Activated CD4-positive, alpha-beta T cell treated with anti-CD3 and anti-CD28 coated beads, Interleukin-2, Interleukin-4, amounts not matched to agents 100 ng/mL and 50 ng/mL, durations not matched to agents 16 hours and 8 hours (primary cell): ENCODE results near the gene C1QTNF9B.

Experiments used
- DNase-seq: peaks from one replicate; pipeline ENCODE4 v3.0.0-alpha.2; 2020; ENCODE audit warnings: low spot score

Gene C1QTNF9B

DNA sequence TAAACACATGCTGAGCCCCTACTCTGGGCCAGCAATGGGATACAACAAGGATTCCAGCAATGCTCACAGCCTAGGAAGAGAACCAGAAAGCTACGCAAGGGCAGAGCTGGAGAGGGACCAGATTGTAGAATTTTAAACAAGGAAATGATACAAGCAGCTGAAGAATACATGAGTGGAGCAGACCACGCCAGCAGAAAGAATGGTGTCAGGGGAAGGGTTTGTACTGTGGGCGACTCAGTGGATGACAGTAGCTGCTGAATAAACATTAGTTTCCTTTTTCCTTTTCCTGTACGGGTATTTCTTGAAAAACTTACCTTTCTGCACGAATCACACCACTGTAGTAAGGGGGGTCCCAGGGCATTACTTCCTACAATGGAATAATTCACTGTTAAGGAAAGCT is 38.8 kb downstream of the C1QTNF9B start:
- DNase-seq = no peak

DNA sequence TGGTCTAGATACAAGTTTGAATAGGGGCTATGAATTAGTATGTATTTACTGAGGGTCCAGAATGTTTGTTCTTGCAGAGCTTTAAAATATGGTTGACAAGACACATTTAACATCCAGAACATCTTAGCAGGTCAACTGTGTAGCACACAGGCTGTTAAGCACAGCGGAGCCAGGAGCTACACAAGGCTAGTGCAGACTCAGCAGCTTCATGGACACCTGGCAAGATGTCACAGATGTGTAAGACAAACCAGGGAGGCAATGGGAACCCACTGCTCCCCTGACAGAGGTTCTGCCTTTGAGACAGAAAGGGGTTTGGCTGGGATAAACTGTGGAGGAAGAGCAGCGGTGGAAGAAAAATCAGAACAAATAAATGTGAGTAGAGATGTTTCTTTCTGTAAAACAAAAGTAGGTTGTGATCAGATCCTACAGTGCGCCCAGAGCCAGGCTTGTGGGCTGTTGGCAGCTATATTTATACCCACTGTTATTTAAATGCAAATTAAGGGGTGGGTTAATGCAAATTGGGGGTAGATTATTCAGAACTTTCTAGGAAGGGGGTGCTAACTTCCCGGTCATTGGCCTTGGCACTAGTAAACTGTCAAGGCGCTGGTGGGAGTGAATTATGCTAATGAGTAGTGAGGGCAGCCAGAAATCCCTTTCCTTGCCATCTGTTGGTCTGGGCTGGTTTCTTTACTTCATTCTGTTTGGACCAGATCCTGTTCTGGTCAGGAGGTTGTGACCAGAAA is 41.1 kb downstream of the C1QTNF9B start:
- no peak for DNase-seq

DNA sequence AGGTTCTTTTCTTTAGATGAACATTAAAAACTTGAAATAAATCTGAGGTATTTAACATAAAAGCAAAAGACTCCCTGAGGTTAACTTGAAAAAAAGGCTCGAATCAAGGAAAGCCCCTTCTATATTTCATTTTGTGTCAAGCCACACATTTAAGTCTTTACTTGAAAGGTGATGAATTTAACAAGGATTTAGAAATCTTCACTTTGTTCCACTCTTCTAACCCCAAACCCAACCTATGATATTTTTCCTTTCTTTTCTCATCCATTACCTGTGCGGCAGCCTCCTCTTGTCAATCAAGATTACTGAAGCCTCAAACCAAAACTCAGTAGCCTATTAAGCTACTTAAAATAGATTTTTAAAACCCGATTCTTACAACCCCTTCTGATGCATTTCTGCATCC is 41.9 kb downstream of the C1QTNF9B start:
- DNase-seq = no peak

DNA sequence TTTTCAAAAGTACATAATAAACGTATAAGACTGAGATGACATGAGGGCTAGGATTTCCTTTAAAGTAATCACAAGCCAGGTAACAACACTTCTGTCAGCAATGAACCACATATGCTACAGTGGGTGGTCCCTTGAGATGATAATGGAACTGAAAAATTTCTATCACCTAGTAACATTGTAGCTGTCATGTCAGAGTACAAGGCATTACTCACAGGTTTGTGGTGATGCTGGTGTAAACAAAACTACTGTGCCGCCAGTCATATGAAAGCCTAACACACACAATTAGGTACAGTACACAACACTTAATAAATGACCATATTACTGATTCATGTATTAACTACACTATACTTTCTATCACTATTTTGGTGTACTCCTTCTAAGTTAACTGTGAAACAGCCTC is 45.0 kb downstream of the C1QTNF9B start:
- DNase-seq = no peak

DNA sequence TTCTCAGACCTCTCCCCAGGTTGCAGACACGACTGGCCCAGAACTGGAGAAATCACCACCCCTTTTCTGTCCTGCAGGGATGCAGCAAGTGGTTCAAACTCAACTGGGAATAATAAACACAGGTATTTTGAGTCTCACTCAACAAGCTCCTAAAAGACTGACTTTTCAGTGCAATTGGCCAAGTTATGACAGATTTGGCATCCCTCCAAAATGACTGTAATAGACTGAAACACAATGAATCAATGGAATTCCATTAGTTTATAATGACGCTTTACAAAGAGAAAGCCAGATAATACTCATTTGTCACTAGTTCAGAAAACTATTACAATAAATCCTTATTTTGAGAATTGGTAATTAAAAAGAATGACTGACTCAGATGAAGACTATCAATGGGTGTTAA is 46.2 kb downstream of the C1QTNF9B start:
- DNase-seq = no peak

DNA sequence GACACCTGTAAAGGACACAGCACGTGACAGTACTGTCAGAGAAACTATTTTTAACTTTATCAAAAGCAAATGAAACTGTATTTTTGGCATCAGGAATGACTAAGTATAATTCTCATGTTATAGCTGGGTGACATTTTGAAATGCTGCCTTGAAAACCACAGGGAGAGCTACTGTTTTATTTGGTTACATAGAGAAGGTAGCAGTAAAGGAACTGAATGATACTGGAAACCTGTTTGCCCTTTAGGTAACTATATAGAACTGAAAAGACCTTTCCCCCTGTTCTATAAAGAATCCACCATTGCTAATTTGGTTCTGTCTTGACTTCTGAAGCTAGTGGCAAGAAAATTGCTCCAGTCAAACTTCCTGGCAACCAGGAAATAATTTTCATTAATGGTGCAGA is 47.2 kb downstream of the C1QTNF9B start:
- no peak for DNase-seq

DNA sequence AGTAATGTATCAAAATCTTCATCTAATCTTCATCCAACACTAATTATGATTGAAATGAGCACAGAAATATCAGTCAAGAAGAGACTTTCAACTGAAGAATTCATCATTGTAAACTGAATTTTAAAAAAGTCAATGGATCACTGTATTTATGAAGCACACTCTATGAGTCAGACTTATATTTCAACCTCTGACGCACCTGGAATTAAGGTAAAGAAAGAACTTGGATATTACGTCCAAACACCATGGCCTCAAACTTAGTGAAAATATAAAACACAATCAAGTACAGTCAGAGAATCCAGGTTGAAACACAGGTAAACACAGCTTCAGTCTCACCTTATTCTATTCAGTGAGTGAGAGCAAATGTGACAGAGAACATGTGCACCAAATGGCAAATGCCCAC is 47.6 kb downstream of the C1QTNF9B start:
- no peak for DNase-seq

DNA sequence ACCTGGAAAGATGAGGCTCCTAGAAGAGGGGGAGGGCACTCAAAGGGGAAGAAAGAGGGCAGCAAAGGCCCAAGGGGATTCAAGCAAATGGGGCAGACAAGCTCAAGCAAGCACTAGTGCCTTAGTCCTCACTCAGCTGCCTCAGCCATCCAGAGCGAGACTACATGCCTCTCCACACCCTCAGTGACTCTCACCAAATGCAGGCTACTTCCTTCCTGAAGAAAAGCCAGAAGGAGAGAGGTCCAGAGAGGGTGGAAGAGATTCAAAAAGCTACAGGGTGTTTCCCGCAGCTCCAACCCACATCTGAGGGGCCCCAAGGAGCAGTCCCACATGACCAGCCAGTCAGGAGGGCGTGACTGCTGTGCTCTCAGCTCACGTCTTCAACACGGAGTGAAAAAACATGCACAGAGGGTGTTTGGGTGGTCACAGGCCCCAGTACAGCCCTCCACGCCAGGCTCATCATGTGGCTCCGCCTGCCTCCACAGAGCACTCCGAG is 48.6 kb downstream of the C1QTNF9B start:
- DNase-seq = no peak

DNA sequence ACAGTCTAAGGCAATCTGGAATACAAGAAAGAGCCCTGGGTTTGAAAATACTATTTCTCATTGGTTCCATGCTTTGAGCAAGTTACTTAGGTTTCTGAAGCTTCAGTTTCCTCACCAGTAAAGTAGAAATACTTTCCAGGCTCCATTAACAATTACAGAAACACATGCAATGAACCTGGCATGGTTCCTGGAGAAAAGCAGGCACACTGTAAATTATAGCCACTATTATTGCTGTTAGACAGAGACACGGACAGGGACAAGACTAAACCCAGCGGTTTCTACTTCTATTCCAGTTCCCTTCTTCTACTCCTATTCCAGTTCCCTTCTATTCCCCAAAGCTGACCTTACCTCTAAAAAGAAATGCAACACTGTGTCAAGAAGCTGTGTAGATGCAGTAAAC is 49.3 kb downstream of the C1QTNF9B start:
- no peak for DNase-seq

DNA sequence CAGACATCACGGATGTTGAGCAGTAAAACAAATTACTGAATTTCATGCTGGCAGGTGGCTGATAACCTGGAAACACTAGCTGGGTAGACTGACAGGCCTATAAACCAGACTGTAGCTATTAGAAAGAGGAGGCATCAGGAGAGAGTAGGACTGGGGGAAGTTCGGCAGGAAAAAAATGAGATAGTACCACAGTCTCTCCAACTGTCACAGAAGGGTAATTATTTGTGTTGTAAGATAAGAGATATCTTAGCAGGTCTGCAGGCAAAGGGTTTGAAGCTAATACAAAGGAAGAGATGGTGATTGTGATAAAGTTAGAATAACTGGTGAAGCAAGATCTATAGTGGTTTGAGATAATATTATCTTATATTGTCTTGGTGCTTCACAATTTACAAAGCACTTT is 49.8 kb downstream of the C1QTNF9B start:
- DNase-seq = no peak

DNA sequence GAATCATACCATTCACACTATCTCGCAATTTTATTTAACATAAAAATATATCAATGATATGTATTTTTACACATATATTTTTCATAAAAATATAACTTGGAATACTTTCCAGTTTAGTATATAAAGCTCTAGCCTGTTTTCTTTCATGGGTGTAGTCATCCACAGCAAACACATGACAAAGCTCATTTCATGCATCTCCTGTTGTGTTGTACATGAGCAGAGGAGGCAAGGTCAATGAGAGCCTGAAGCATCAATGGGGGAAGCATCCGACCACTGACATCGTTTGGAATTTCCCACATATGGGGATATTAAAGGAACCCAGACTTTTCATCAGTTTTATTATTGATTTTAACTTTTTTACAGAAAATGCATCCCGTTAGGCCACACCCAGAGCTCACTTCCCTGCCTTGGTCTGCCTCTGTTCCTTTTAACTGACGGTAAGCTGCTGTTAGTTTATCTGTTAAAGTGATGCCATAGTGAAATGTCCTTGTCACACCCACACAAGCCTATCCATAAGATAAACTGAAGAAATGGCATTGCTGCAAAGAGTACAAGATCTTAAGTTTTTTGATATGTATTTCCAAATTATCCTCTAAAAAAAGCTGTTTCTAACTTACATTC is 52.1 kb downstream of the C1QTNF9B start:
- DNase-seq = no peak

DNA sequence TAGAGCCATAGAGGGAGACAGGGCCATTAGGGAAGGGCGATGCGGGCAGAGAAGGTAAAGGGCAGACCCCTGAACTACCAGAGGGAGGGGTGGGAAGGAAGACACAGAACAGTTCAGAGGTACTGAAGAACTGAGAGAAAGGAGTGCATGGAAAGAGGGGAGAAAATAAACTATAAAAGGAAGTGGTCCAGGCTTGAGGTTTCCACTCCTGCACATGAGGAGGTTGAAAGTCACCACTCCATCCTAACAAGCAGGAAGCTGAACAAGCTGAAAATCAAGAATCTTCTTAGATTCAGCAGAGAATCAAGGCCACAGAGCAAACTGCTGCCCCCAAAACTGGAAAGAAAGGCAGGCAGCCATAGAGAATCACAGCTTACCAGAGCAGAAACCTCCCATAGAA is 53.2 kb downstream of the C1QTNF9B start:
- no peak for DNase-seq

DNA sequence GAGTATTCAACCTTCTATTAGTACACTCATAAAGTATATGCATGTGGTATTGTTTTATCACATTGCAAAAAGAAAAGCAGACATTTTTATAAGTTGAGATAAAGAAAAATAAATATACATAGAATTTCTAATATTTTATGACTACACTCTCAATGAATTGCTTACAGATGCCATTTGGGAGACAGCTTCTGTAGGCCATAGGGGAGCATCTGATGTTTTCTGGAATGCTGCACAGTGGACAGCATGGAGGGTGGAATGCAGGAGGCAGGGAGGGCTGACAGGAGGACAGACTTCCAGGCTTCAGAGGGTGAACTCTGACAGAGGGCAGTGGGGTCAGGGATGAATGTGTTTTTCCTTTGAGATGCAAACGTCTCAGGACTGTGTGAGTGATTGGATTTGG is 53.9 kb downstream of the C1QTNF9B start:
- DNase-seq = no peak

DNA sequence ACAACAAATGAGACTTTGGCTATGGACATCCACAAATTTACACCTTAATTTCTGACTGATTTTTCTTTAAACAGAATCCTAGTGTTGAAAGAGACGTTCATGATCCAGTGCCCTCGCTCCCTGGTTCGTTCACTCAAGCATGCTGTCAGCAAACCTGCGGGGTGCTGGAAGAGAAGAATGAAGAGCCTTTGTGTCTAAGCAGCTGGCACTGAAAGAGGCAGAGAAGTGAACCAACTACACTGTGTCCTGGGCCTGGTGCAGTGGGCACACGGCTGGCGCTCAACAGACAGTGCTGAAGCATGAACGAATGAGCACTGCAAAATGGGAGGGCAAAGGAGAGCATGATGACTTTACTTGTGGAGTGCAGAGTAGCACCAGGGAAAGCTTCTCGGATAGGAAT is 54.9 kb downstream of the C1QTNF9B start:
- no peak for DNase-seq
